ENCODE data around the gene LHPP. TPM values are rescaled to one million over a fixed set of nuclear protein-coding genes. Genes with fewer than 3 reads are reported as not detected.

Gene LHPP
- total and polyA plus RNA-seq, 10 of the 15 experiments (the other 5 are each of a cell fraction or from before 2014, with no cell fraction given) = 0.79 to 9.8 (median 6.7) TPM

DNA sequence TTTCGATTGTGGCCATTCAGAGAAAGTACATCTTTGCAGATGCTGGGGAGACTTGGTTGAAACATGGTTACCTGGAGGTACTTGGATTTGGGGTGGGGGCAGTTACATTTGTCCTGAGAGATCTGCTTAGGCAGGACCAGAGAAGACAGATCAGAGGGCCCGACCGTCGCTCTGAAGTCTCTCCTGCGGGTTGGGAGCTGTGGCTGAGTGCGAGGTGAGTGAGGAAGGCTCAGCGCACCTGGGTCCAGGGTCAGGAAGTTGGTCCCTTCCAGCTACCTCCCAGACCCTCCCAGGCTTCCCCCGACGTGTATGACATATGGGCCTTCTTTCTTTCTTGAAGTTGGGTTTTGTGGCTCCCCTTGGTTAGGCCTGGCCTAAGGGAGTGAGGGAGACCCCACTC, 56.3 kb downstream of the LHPP start:
- BruUV-seq (replicated peaks) = no TSS peak
- no peak overlapping the region for H3K27ac ChIP-seq (ENCODE audit: control insufficient read depth, insufficient read depth)
- no peaks in the 10 kb centered on the region for H3K27me3 ChIP-seq (replicated peaks in 1 of 2; ENCODE audit: control insufficient read depth in 2 of 2, insufficient read depth in 2 of 2, low read length in 1 of 2)
- no peak overlapping the region for H2AFZ ChIP-seq (ENCODE audit: control insufficient read depth, low read depth, low read length)
- CTCF ChIA-PET = no interaction called here
- H3K9ac ChIP-seq (ENCODE audit: control insufficient read depth, insufficient read depth, low read length) = no peak overlapping the region
- H3K36me3 ChIP-seq (ENCODE audit: control insufficient read depth in 2 of 2, insufficient read depth in 2 of 2, low read length in 1 of 2) = no peaks in the 10 kb centered on the region
- TF ChIP-seq POLR2AphosphoS5 (IDR thresholded peaks at IDR 0.05; ENCODE audit: low read length) (no peak), MTA3 (IDR thresholded peaks at IDR 0.05; ENCODE audit: borderline replicate concordance, low read length) (no peak), TCF12 (IDR thresholded peaks at IDR 0.05; ENCODE audit: low read depth, low read length) (no peak), FOXK2 (IDR thresholded peaks at IDR 0.05) (no peak), TAF1 (IDR thresholded peaks at IDR 0.05; ENCODE audit: borderline replicate concordance, low read depth, low read length) (no peak), CREB1 (IDR thresholded peaks at IDR 0.05; ENCODE audit: low read depth) (no peak), KLF5 (IDR thresholded peaks at IDR 0.05; ENCODE audit: partially characterized antibody) (no peak), STAT3 (IDR thresholded peaks at IDR 0.05; ENCODE audit: low read depth, low read length) (no peak)
- TF ChIP-seq, protein P1, sequence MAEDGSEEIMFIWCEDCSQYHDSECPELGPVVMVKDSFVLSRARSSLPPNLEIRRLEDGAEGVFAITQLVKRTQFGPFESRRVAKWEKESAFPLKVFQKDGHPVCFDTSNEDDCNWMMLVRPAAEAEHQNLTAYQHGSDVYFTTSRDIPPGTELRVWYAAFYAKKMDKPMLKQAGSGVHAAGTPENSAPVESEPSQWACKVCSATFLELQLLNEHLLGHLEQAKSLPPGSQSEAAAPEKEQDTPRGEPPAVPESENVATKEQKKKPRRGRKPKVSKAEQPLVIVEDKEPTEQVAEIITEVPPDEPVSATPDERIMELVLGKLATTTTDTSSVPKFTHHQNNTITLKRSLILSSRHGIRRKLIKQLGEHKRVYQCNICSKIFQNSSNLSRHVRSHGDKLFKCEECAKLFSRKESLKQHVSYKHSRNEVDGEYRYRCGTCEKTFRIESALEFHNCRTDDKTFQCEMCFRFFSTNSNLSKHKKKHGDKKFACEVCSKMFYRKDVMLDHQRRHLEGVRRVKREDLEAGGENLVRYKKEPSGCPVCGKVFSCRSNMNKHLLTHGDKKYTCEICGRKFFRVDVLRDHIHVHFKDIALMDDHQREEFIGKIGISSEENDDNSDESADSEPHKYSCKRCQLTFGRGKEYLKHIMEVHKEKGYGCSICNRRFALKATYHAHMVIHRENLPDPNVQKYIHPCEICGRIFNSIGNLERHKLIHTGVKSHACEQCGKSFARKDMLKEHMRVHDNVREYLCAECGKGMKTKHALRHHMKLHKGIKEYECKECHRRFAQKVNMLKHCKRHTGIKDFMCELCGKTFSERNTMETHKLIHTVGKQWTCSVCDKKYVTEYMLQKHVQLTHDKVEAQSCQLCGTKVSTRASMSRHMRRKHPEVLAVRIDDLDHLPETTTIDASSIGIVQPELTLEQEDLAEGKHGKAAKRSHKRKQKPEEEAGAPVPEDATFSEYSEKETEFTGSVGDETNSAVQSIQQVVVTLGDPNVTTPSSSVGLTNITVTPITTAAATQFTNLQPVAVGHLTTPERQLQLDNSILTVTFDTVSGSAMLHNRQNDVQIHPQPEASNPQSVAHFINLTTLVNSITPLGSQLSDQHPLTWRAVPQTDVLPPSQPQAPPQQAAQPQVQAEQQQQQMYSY (CRISPR knock-in tag; IDR thresholded peaks at IDR 0.05) = no peak
- no peak for FAIRE-seq
- POLR2A ChIA-PET = interaction anchor here (0.6 kb wide), 1 partner anchor 37 kb away, joined by 3 read pairs; no protein-coding TSS in a partner anchor
- no peak for ATAC-seq
- no peaks in the 10 kb centered on the region for H3K9me3 ChIP-seq (replicated peaks; ENCODE audit: control insufficient read depth, insufficient read depth, low read length)
- no peak overlapping the region for H3K4me2 ChIP-seq (ENCODE audit: control insufficient read depth, insufficient read depth)
- no peaks in the 10 kb centered on the region for H3K79me2 ChIP-seq (ENCODE audit: control insufficient read depth, insufficient read depth, low read length)
- intact Hi-C loops (cut with micrococcal nuclease; ENCODE audit: unreplicated experiment) (no loop called here), in situ Hi-C loops (cut with MboI) (no loop called here)
- H3K4me1 ChIP-seq (ENCODE audit: control insufficient read depth, insufficient read depth, low read length) = no peaks in the 10 kb centered on the region; the same call in 1 of the 2 replicates
- no peak overlapping the region for H3K4me3 ChIP-seq
- 73% methylated on average over 9 of the region's 9 CpGs for WGBS (ENCODE audit: insufficient coverage, insufficient replicate concordance, low lambda C conversion rate, missing lambda C conversion rate)
- no peak for DNase-seq (ENCODE audit: low read depth, low spot score)
- no peaks in the 10 kb centered on the region for H4K20me1 ChIP-seq (ENCODE audit: control insufficient read depth, insufficient read depth)
- SMC1A ChIA-PET (ENCODE audit: uncharacterized antibody, unreplicated experiment) = no interaction called here
- RAD21 ChIA-PET (ENCODE audit: unreplicated experiment) = no interaction called here
